ENCODE data around the gene UQCR10. TPM values are rescaled to one million over a fixed set of nuclear protein-coding genes. Genes with fewer than 3 reads are reported as not detected.

UQCR10 gene
- total RNA-seq, 4 donors from 2014 or later = 22.4 to 139 (median 47.3) TPM

DNA sequence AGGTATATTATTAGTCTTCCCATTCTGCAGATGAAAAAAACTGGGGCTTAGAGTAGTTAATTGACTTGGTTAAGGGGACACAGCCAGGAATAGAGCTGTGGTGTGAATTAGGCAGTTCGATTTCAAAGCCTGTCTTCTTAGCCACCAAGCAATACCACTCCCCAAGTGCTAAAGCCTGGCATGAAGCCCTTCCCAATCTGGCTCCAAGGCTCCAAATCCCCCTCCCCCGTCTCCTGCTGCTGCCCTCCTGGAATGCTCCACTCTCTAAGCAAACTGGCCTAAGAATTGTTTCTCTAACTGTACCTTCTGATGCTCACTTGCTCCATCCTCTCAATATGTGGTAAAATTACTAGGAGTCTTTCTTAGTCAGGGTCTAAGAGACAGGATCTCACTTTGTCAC is 52.3 kb downstream of the UQCR10 start:
- intact Hi-C loops (cut with DNase I; ENCODE audit: low total_unique reads) = no loop called here
- Histone ChIP-seq H3K9me3 (no peaks in the 10 kb centered on the region), H3K36me3 (peaks cover 0 to 30% (median 11%) of the 10 kb centered on the region in 4 donors), H3K27ac (no peak overlapping the region), H3K4me1 (peaks cover 0 to 23% (median 0%) of the 10 kb centered on the region in 4 donors), H3K27me3 (no peaks in the 10 kb centered on the region), H3K4me3 (no peak overlapping the region)
- TF ChIP-seq CTCF (IDR thresholded peaks at IDR 0.05) (no peak), POLR2A (IDR thresholded peaks at IDR 0.05) (no peak), EP300 (IDR thresholded peaks at IDR 0.05; ENCODE audit: low read depth) (no peak), POLR2AphosphoS5 (IDR thresholded peaks at IDR 0.05) (no peak)
- WGBS, 2 donors (ENCODE audit: low coverage in 1 of 2) = 68 to 100% methylated on average over 1 to 2 of the region's 2 CpGs
- no peak for DNase-seq
- in situ Hi-C loops (cut with MboI; ENCODE audit: low pct_ligation_motif_present in 1 of 4, low pct_unique_long_range_greater_than_20kb in 1 of 4, low sequenced_read_pairs in 3 of 4) = loop anchor here in 1 of 4 donors (25.0 kb wide), 1 partner anchor 193 kb away; no protein-coding TSS in a partner anchor

Small RNA genes lying within 50 kb of the gene (small RNA-seq; reads per million reads assigned to genes)
- 0 reads per million in 4 donors for gene RF00019

Other genes starting within 250 kb of the UQCR10 start
- gene THOC5, start 213.6 kb upstream of the UQCR10 start, total RNA-seq = 10 to 100 TPM; 22.4 to 43.7 (median 27.0) TPM
- gene NIPSNAP1, start 186.3 kb upstream of the UQCR10 start, total RNA-seq = 10 to 100 TPM in 3 of 4 donors, 1 to 10 TPM in 1; 9.0 to 39.2 (median 23.4) TPM
- 10 to 100 TPM; 14.6 to 60.1 (median 34.7) TPM for gene NF2, start 163.7 kb upstream of the UQCR10 start, total RNA-seq
- not detected for gene CABP7, start 47.4 kb upstream of the UQCR10 start, total RNA-seq
- gene ZMAT5, start 362 bp upstream of the UQCR10 start, total RNA-seq = 10 to 100 TPM in 3 of 4 donors, not detected in 1; 13.8 to 20.2 (median 19.1) TPM
- gene ASCC2, start 70.9 kb downstream of the UQCR10 start, total RNA-seq = 10 to 100 TPM; 46.8 to 69.4 (median 62.2) TPM
- gene MTMR3, start 115.8 kb downstream of the UQCR10 start, total RNA-seq = 10 to 100 TPM; 52.5 to 92.7 (median 70.2) TPM

Data from transverse colon (tissue), 4 donors.